ENCODE data around the gene ZIK1. TPM values are rescaled to one million over a fixed set of nuclear protein-coding genes. Genes with fewer than 3 reads are reported as not detected.

Gene ZIK1
- total and polyA plus RNA-seq, 9 of the 15 experiments (the other 6 are each of a cell fraction or from before 2014, with no cell fraction given), result 0.03 to 0.42 (median 0.15) TPM; not detected in 1

GRCh38 chr19:57559404-57560025 lies 24.4 kb upstream of the ZIK1 start, which contains the start of gene ZNF550 (continued):
- TF ChIP-seq KLF1 (tag; IDR thresholded peaks at IDR 0.05), result 0 out of 2 replicates have a peak, but pooled peaks have one; percentile 25
- TF ChIP-seq ILF3 (IDR thresholded peaks at IDR 0.05; ENCODE audit: borderline replicate concordance), result no peak
- TF ChIP-seq CREM (IDR thresholded peaks at IDR 0.05; ENCODE audit: low read depth), result peak; percentile 96
- TF ChIP-seq RBM25 (IDR thresholded peaks at IDR 0.05; ENCODE audit: low read depth, low read length, severe bottlenecking), result no peak
- no peak for TF ChIP-seq NFE2 (IDR thresholded peaks at IDR 0.05; ENCODE audit: low read depth)
- no peak for TF ChIP-seq TSC22D4 (tag; IDR thresholded peaks at IDR 0.05)
- no peak for TF ChIP-seq MED1 (CRISPR knock-in tag; IDR thresholded peaks at IDR 0.05; ENCODE audit: borderline replicate concordance)
- TF ChIP-seq ZBTB26 (CRISPR knock-in tag; IDR thresholded peaks at IDR 0.05), result no peak
- TF ChIP-seq ARNT (IDR thresholded peaks at IDR 0.05), result no peak
- TF ChIP-seq ZNF217 (CRISPR knock-in tag; IDR thresholded peaks at IDR 0.05), result no peak
- 0 out of 2 replicates have a peak, but pooled peaks have one; percentile 14 for TF ChIP-seq MYC (IDR thresholded peaks at IDR 0.05; ENCODE audit: low read depth, low read length)
- no peak for TF ChIP-seq MYC (CRISPR knock-in tag; IDR thresholded peaks at IDR 0.05; ENCODE audit: borderline replicate concordance, low read depth)
- TF ChIP-seq SAFB (IDR thresholded peaks at IDR 0.05; ENCODE audit: borderline replicate concordance, low read depth, low read length), result no peak
- no peak for TF ChIP-seq ETS2 (tag; IDR thresholded peaks at IDR 0.05; ENCODE audit: borderline replicate concordance, poor library complexity, severe bottlenecking)
- no peak for TF ChIP-seq ZNF766 (CRISPR knock-in tag; conservative IDR thresholded peaks at IDR 0.05)
- TF ChIP-seq MAFG (tag; conservative IDR thresholded peaks at IDR 0.05), result no peak
- TF ChIP-seq ESRRB (CRISPR knock-in tag; IDR thresholded peaks at IDR 0.05; ENCODE audit: borderline replicate concordance), result no peak
- no peak for TF ChIP-seq CBX8 (IDR thresholded peaks at IDR 0.05; ENCODE audit: borderline replicate concordance, extremely low read depth, low read depth, low read length, poor library complexity, severe bottlenecking)
- no peak for TF ChIP-seq JUND (IDR thresholded peaks at IDR 0.05; ENCODE audit: borderline replicate concordance, low read depth, low read length)
- no peak for TF ChIP-seq JUND (tag; IDR thresholded peaks at IDR 0.05; ENCODE audit: borderline replicate concordance, low read depth, low read length)
- TF ChIP-seq HNRNPH1 (optimal IDR thresholded peaks at IDR 0.05; ENCODE audit: low read depth, low read length), result no peak
- no peak for TF ChIP-seq ZC3H11A (IDR thresholded peaks at IDR 0.05; ENCODE audit: low read depth, low read length)
- TF ChIP-seq THAP7 (CRISPR knock-in tag; IDR thresholded peaks at IDR 0.05), result no peak
- no peak for TF ChIP-seq ZNF512 (tag; IDR thresholded peaks at IDR 0.05)
- TF ChIP-seq HES1 (IDR thresholded peaks at IDR 0.05; ENCODE audit: low read depth), result no peak
- TF ChIP-seq TGIF2 (CRISPR knock-in tag; IDR thresholded peaks at IDR 0.05), result no peak

All from K562 (cell line).